Sciatic nerve (tissue), 2 donors: ENCODE measurements around the gene CER1. TPM values are rescaled to one million over a fixed set of nuclear protein-coding genes. Genes with fewer than 3 reads are reported as not detected.

Experiments used
- ATAC-seq: fragments of 200-7000 bp; cut with Tn5 transposase; one replicate; pipeline ENCODE4 v1.9.1; 2020; ENCODE audit warnings: mild to moderate bottlenecking, moderate library complexity
- DNase-seq: peaks from one replicate; pipeline ENCODE4 v3.0.0-alpha.2; 2020; ENCODE audit warnings: low spot score
- intact Hi-C: fragments of 100-400 bp; cut with DNase I; formaldehyde crosslinking; loops from one replicate; pipeline ENCODE4 v1.14.2; 2022
- total RNA-seq: library from RNA; stranded (reverse); fragmentation: NEBNext Ultra II Directional; extraction: Animal tissue kit (Norgen Biotek cat#: 25700); gene quantifications from one replicate; pipeline ENCODE4 v1.2.1, GENCODE V29; 2021
- donor health status: DM: no; HTN: no; CAD: no.
- donor health status: DM: no; HTN: no; CAD: no.

Gene CER1
- total RNA-seq, 1 donor from 2014 or later: not detected

DNA sequence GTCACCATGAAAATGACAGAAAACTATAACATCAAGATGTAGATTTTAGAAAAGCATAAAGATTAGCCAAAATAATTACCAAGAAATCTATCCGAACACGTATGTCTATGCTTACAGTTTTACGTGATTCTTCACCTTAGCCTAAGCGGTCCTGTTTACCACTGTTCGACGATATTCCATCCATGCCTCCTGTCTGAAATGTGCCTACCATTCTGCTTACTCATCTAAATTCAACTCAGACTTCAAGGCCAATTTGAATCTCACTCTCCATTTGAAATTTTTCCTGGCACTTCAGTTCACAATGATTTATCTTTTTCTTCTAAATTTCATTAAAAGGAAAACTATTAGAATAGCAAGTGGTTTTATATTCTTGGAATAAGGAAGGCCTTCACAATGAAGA, 44.7 kb downstream of the CER1 start:
- DNase-seq (no peak), ATAC-seq (no peak)
- intact Hi-C loops: no loop called here

DNA sequence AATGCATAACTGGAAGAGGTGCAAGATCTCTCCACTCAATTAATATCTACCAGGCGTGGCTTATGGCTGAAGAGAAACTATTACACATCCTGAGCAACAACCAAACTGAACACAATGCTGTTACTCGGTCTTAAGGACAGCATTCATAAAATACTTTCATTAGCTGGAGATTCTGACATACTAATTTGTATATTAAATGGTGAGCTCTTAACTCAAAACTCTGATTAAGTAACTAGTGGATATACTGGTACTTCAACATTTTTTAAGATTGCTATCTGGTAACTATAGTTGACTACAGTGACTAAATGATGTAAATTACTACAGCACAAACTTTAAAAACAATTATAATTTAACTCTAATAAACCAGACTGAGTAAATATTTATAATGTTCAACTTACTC, 45.1 kb downstream of the CER1 start:
- no peak for DNase-seq
- no peak for ATAC-seq
- intact Hi-C loops: no loop called here

GRCh38 chr9:14674630-14675029, 47.9 kb downstream of the CER1 start:
- intact Hi-C loops: no loop called here
- no peak for ATAC-seq
- DNase-seq: no peak

DNA sequence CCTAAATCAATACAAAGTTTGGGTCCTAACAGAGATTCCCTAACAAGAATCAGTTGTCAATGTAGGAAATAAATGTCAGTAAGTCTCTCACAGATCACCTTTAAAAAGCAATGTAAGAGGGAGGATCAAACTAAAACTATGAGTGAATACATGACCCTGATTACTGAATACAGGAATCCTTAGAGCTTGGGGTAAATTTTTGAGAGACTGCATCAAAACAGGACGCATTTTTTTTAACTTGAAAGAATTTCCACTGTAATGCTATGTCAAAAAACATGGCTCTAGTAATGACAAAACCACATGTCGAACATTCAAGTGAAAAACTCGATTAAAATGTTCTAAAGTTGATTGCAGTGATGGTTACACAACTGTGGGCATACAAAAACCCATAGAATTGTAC, 51.2 kb downstream of the CER1 start:
- DNase-seq: no peak
- intact Hi-C loops: no loop called here
- ATAC-seq: no peak

DNA sequence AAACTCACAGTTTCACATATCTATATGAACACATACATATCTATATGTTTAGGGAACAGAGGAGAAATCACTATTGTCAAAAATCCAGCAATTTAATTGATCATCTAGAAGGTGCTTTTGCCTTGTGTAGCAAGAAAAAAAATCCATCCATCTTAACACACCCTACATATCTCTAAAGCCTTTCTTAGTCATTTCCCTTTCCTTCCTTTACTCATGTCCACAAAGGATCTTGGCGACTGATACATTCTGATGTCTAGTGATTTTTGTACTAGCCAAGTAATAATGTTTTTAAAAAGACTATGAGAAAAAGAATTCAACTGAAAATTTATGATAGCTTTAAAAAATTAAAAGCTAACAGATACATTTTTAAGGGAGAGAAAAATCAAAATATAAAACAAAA, 51.8 kb downstream of the CER1 start:
- ATAC-seq: no peak
- intact Hi-C loops: no loop called here
- no peak for DNase-seq

Other genes starting within 250 kb of the CER1 start
- 16.9 TPM for gene ZDHHC21, start 29.3 kb downstream of the CER1 start, total RNA-seq
- gene FREM1, start 187.7 kb upstream of the CER1 start, total RNA-seq: 8.3 TPM